Activated CD4-positive, alpha-beta memory T cell treated with anti-CD3 and anti-CD28 coated beads, Interleukin-2, amount 10 ng/mL, durations not matched to agents 7 days and 5 days (primary cell): ENCODE results near the gene FNDC10. TPM values are rescaled to one million over a fixed set of nuclear protein-coding genes. Genes with fewer than 3 reads are reported as not detected.

Experiments used
- CTCF ChIA-PET: fragments of 350-600 bp; sonication (Branson Sonifier 250); formaldehyde crosslinking; loops from one replicate; lab custom pipeline; 2021; ENCODE audit warnings: antibody characterized with exemption, inconsistent platforms; lab: Charles Lee
- POLR2A ChIA-PET: fragments of 350-600 bp; sonication (Branson Sonifier 250); formaldehyde crosslinking; loops from one replicate; lab custom pipeline; 2021; ENCODE audit warnings: antibody characterized with exemption; lab: Charles Lee
- DNase-seq: peaks from one replicate; pipeline ENCODE4 v3.0.0-alpha.2; 2020
- H3K27ac Mint-ChIP-seq: one replicate; pipeline ENCODE4 v1.8.0; 2021; ENCODE audit warnings: mild to moderate bottlenecking, mixed read lengths
- H3K27me3 Mint-ChIP-seq: one replicate; pipeline ENCODE4 v1.8.0; 2021; ENCODE audit warnings: mixed read lengths
- H3K36me3 Mint-ChIP-seq: one replicate; pipeline ENCODE4 v1.8.0; 2021; ENCODE audit warnings: low read depth, mixed read lengths
- H3K4me1 Mint-ChIP-seq: one replicate; pipeline ENCODE4 v1.8.0; 2021; ENCODE audit warnings: mixed read lengths
- H3K4me3 Mint-ChIP-seq: one replicate; pipeline ENCODE4 v1.8.0; 2021; ENCODE audit warnings: mild to moderate bottlenecking, mixed read lengths
- H3K9me3 Mint-ChIP-seq: one replicate; pipeline ENCODE4 v1.8.0; 2021; ENCODE audit warnings: mixed read lengths
- total RNA-seq, 2 experiments: library from RNA; stranded (reverse); gene quantifications; one replicate each; pipeline ENCODE4 v1.2.3, GENCODE V29; 2021

The FNDC10 gene
- total RNA-seq, 2 experiments from 2014 or later: 2.6 to 2.7 TPM

GRCh38 chr1:1605724-1606123, 5.8 kb upstream of the FNDC10 start:
- H3K27me3 Mint-ChIP-seq: no peaks in the 10 kb centered on the region

GRCh38 chr1:1605034-1605591, 5.2 kb upstream of the FNDC10 start:
- DNase-seq: no peak
- no peaks in the 10 kb centered on the region for H3K36me3 Mint-ChIP-seq
- no peaks in the 10 kb centered on the region for H3K27me3 Mint-ChIP-seq
- ChIA-PET POLR2A (no interaction called here), CTCF (no interaction called here)
- peaks cover 15% of the 10 kb centered on the region for H3K4me1 Mint-ChIP-seq
- H3K9me3 Mint-ChIP-seq: no peaks in the 10 kb centered on the region
- peak overlapping the region; percentile 40 for H3K27ac Mint-ChIP-seq
- H3K4me3 Mint-ChIP-seq: no peak overlapping the region

More at GRCh38 chr1:1605724-1606123, 5.8 kb upstream of the FNDC10 start:
- Mint-ChIP-seq H3K9me3 (no peaks in the 10 kb centered on the region), H3K4me3 (no peak overlapping the region), H3K27ac (no peak overlapping the region), H3K4me1 (peaks cover 14% of the 10 kb centered on the region), H3K36me3 (no peaks in the 10 kb centered on the region)
- CTCF ChIA-PET: no interaction called here
- DNase-seq: no peak
- POLR2A ChIA-PET: interaction anchor here (2.0 kb wide), 1 partner anchor 8 kb away, joined by 7 read pairs; no protein-coding TSS in a partner anchor

GRCh38 chr1:1604374-1605033, 4.6 kb upstream of the FNDC10 start:
- CTCF ChIA-PET: no interaction called here
- H3K27ac Mint-ChIP-seq: peak overlapping the region; percentile 40
- H3K4me1 Mint-ChIP-seq: peaks cover 15% of the 10 kb centered on the region
- no peak for DNase-seq
- H3K27me3 Mint-ChIP-seq: no peaks in the 10 kb centered on the region
- no peak overlapping the region for H3K4me3 Mint-ChIP-seq
- no peaks in the 10 kb centered on the region for H3K36me3 Mint-ChIP-seq
- H3K9me3 Mint-ChIP-seq: no peaks in the 10 kb centered on the region
- POLR2A ChIA-PET: interaction anchor here (1.2 to 2.2 kb wide), 2 partner anchors 10 to 30 kb away, joined by 3 to 16 read pairs; partner anchors contain the start of genes MIB2 and SSU72

- H3K4me3 Mint-ChIP-seq: no peak overlapping the region
- peaks cover 19% of the 10 kb centered on the region for H3K4me1 Mint-ChIP-seq
- no peaks in the 10 kb centered on the region for H3K36me3 Mint-ChIP-seq
- no peak overlapping the region for H3K27ac Mint-ChIP-seq
- ChIA-PET POLR2A (interaction anchor here (1.2 to 2.2 kb wide), 2 partner anchors 11 to 30 kb away, joined by 3 to 16 read pairs; partner anchors contain the start of genes MIB2 and SSU72), CTCF (no interaction called here)
- peaks cover 3% of the 10 kb centered on the region for H3K27me3 Mint-ChIP-seq
- no peak for DNase-seq
- no peaks in the 10 kb centered on the region for H3K9me3 Mint-ChIP-seq
Observed at GRCh38 chr1:1603671-1604373, 3.9 kb upstream of the FNDC10 start.

- no peak overlapping the region for H3K27ac Mint-ChIP-seq
- H3K9me3 Mint-ChIP-seq: no peaks in the 10 kb centered on the region
- ChIA-PET POLR2A (interaction anchor here (0.8 to 2.2 kb wide), 3 partner anchors 11 to 29 kb away, joined by 3 to 16 read pairs (median 5); partner anchors contain the start of genes MIB2 and SSU72), CTCF (no interaction called here)
- H3K36me3 Mint-ChIP-seq: no peaks in the 10 kb centered on the region
- peaks cover 22% of the 10 kb centered on the region for H3K4me1 Mint-ChIP-seq
- no peak overlapping the region for H3K4me3 Mint-ChIP-seq
- peaks cover 6% of the 10 kb centered on the region for H3K27me3 Mint-ChIP-seq
- no peak for DNase-seq
Observed at GRCh38 chr1:1602968-1603506, 3.1 kb upstream of the FNDC10 start.

- no peaks in the 10 kb centered on the region for H3K36me3 Mint-ChIP-seq
- H3K9me3 Mint-ChIP-seq: no peaks in the 10 kb centered on the region
- ChIA-PET CTCF (interaction anchor here (1.4 kb wide), 1 partner anchor 11 kb away, joined by 3 read pairs; no protein-coding TSS in a partner anchor), POLR2A (interaction anchor here (0.8 to 2.2 kb wide), 2 partner anchors 12 to 27 kb away, joined by 5 to 16 read pairs; partner anchors contain the start of gene MIB2)
- no peak for DNase-seq
- peaks cover 18% of the 10 kb centered on the region for H3K4me1 Mint-ChIP-seq
- no peak overlapping the region for H3K27ac Mint-ChIP-seq
- H3K4me3 Mint-ChIP-seq: no peak overlapping the region
- peaks cover 9% of the 10 kb centered on the region for H3K27me3 Mint-ChIP-seq
Observed at GRCh38 chr1:1602304-1602967, 2.5 kb upstream of the FNDC10 start.

GRCh38 chr1:1601564-1602303, 1.8 kb upstream of the FNDC10 start:
- H3K27me3 Mint-ChIP-seq: peaks cover 9% of the 10 kb centered on the region
- ChIA-PET POLR2A (interaction anchor here (1.4 kb wide), 1 partner anchor 13 kb away, joined by 9 read pairs; no protein-coding TSS in a partner anchor), CTCF (interaction anchor here (1.4 kb wide), 1 partner anchor 12 kb away, joined by 3 read pairs; no protein-coding TSS in a partner anchor)
- H3K9me3 Mint-ChIP-seq: no peaks in the 10 kb centered on the region
- peaks cover 11% of the 10 kb centered on the region for H3K4me1 Mint-ChIP-seq
- H3K4me3 Mint-ChIP-seq: no peak overlapping the region
- H3K27ac Mint-ChIP-seq: no peak overlapping the region
- no peaks in the 10 kb centered on the region for H3K36me3 Mint-ChIP-seq
- DNase-seq: no peak

- ChIA-PET CTCF (interaction anchor here (1.4 kb wide), 1 partner anchor 13 kb away, joined by 3 read pairs; no protein-coding TSS in a partner anchor), POLR2A (interaction anchor here (1.4 kb wide), 1 partner anchor 13 kb away, joined by 9 read pairs; no protein-coding TSS in a partner anchor)
- Mint-ChIP-seq H3K36me3 (no peaks in the 10 kb centered on the region), H3K9me3 (no peaks in the 10 kb centered on the region), H3K27me3 (peaks cover 9% of the 10 kb centered on the region), H3K27ac (no peak overlapping the region), H3K4me1 (peaks cover 9% of the 10 kb centered on the region), H3K4me3 (peak overlapping the region; percentile 44)
- no peak for DNase-seq
Observed at GRCh38 chr1:1600861-1601563, 1.1 kb upstream of the FNDC10 start.

- Mint-ChIP-seq H3K27ac (peak overlapping the region; percentile 40), H3K27me3 (peaks cover 9% of the 10 kb centered on the region), H3K4me3 (peak overlapping the region; percentile 72), H3K36me3 (no peaks in the 10 kb centered on the region), H3K4me1 (peaks cover 8% of the 10 kb centered on the region), H3K9me3 (no peaks in the 10 kb centered on the region)
- ChIA-PET CTCF (interaction anchor here (1.1 kb wide), 1 partner anchor 99 kb away, joined by 3 read pairs; no protein-coding TSS in a partner anchor), POLR2A (interaction anchor here (1.0 to 3.1 kb wide), 2 partner anchors 16 to 25 kb away, joined by 3 to 14 read pairs; partner anchors contain the start of gene MIB2)
- peak; percentile 55 for DNase-seq
Observed at GRCh38 chr1:1599030-1599934, 653 bp downstream of the FNDC10 start.

GRCh38 chr1:1598720-1599029, 1.3 kb downstream of the FNDC10 start:
- Mint-ChIP-seq H3K36me3 (no peaks in the 10 kb centered on the region), H3K4me3 (peak overlapping the region; percentile 72), H3K9me3 (no peaks in the 10 kb centered on the region), H3K27me3 (peaks cover 9% of the 10 kb centered on the region), H3K4me1 (peaks cover 8% of the 10 kb centered on the region), H3K27ac (no peak overlapping the region)
- CTCF ChIA-PET: interaction anchor here (1.1 to 1.2 kb wide), 2 partner anchors 15 to 99 kb away, joined by 3 read pairs; no protein-coding TSS in a partner anchor
- DNase-seq: no peak
- POLR2A ChIA-PET: interaction anchor here (1.0 to 3.1 kb wide), 4 partner anchors 8 to 32 kb away, joined by 3 to 14 read pairs (median 6); partner anchors contain the start of gene MIB2
